Lower leg skin (tissue), 4 donors: ENCODE measurements around the gene SNRNP40. TPM values are rescaled to one million over a fixed set of nuclear protein-coding genes. Genes with fewer than 3 reads are reported as not detected.
"Not testable (repeated sequence)": the region's sequence is repeated elsewhere in the genome, so short reads cannot be mapped to it uniquely, and the experiment has no call there.

Source experiments
- DNase-seq, 2 donors: peaks; one replicate each; pipeline ENCODE4 v3.0.0-alpha.2; 2019; ENCODE audit warnings: low spot score in 2 of 2
- H3K4me3 ChIP-seq: fragments of 200-600 bp; sonication (generic); 2 replicates; pipeline ENCODE4 v1.5.1; 2017; ENCODE audit warnings: mild to moderate bottlenecking, low read depth; ENCODE audit not compliant: poor library complexity, severe bottlenecking
- CTCF ChIP-seq, 3 donors: fragments of 450-650 bp; IDR thresholded peaks; one replicate each; pipeline ENCODE4 v1.5.1; 2016; ENCODE audit warnings: antibody characterized with exemption in 3 of 3, mild to moderate bottlenecking in 3 of 3, moderate library complexity in 2 of 3
- POLR2A ChIP-seq, 2 donors: fragments of 450-650 bp; IDR thresholded peaks; one replicate each; pipeline ENCODE4 v1.6.1; 2016 to 2017; ENCODE audit warnings: antibody characterized with exemption in 2 of 2, mild to moderate bottlenecking in 1 of 2, moderate library complexity in 1 of 2
- WGBS, 2 donors: methylation state at CpG; one replicate each; pipeline ENCODE4 v1.1.5; 2018; 5-methylcytosine and 5-hydroxymethylcytosine counted together
- intact Hi-C: fragments of 100-400 bp; cut with DNase I; formaldehyde crosslinking; loops from one replicate; pipeline ENCODE4 v1.15.0; 2023; ENCODE audit warnings: low total_unique reads
- total RNA-seq, 4 donors: library from RNA; depleted of rRNA; stranded (reverse); fragments of >200 nt; gene quantifications; one replicate each; pipeline ENCODE4 v1.1.0, GENCODE V29; 2016

The SNRNP40 gene
- total RNA-seq, 4 donors from 2014 or later = 24.4 to 57.7 (median 37.0) TPM

- no peak for DNase-seq
- TF ChIP-seq CTCF (IDR thresholded peaks at IDR 0.05) (no peak), POLR2A (IDR thresholded peaks at IDR 0.05) (no peak)
- intact Hi-C loops = no loop called here
- 2 to 4% methylated on average over 23 of the region's 23 CpGs for WGBS, 2 donors
- H3K4me3 ChIP-seq = peak overlapping the region; percentile 91
These were observed 974 bp upstream of the SNRNP40 start for GRCh38 chr1:31297277-31298247.

GRCh38 chr1:31295874-31296485, 608 bp downstream of the SNRNP40 start:
- peak overlapping the region; percentile 97 for H3K4me3 ChIP-seq
- 13 to 15% methylated on average over 17 of the region's 17 CpGs for WGBS, 2 donors
- TF ChIP-seq POLR2A (IDR thresholded peaks at IDR 0.05) (no peak), CTCF (IDR thresholded peaks at IDR 0.05) (no peak)
- DNase-seq = no peak
- intact Hi-C loops = no loop called here

- no peak for TF ChIP-seq POLR2A (IDR thresholded peaks at IDR 0.05)
- no peak for TF ChIP-seq CTCF (IDR thresholded peaks at IDR 0.05)
- H3K4me3 ChIP-seq = no peak overlapping the region
- no peak for DNase-seq
- intact Hi-C loops = no loop called here
- WGBS, 2 donors = 81 to 82% methylated on average over 4 of the region's 4 CpGs
These were observed 7.6 kb downstream of the SNRNP40 start for GRCh38 chr1:31289021-31289420.

GRCh38 chr1:31287791-31288190, 8.8 kb downstream of the SNRNP40 start:
- intact Hi-C loops, H3K4me3 ChIP-seq, DNase-seq: not testable (repeated sequence)
- WGBS, 2 donors = 92 to 98% methylated on average over 4 of the region's 4 CpGs

GRCh38 chr1:31282426-31282825, 14.2 kb downstream of the SNRNP40 start:
- DNase-seq, intact Hi-C loops, H3K4me3 ChIP-seq: not testable (repeated sequence)
- 93% methylated on average over 9 of the region's 9 CpGs for WGBS, 2 donors

- DNase-seq = no peak
- TF ChIP-seq POLR2A (IDR thresholded peaks at IDR 0.05) (no peak), CTCF (IDR thresholded peaks at IDR 0.05) (no peak)
- intact Hi-C loops = no loop called here
- H3K4me3 ChIP-seq = no peak overlapping the region
- WGBS, 2 donors = 53 to 57% methylated on average over 2 of the region's 2 CpGs
These were observed 23.0 kb downstream of the SNRNP40 start for GRCh38 chr1:31273619-31274018.
